ENCODE measurements around the gene NME2.
A peak's percentile ranks its signal among the peaks of the same experiment; 100 is the strongest.
"Not testable (repeated sequence)": the region's sequence is repeated elsewhere in the genome, so short reads cannot be mapped to it uniquely, and the experiment has no call there.

The NME2 gene

GRCh38 chr17:51120739-51121619 lies 45.2 kb upstream of the NME2 start, which contains the start of gene SPAG9:
TSS of gene SPAG9 (minus strand) at chr17:51120868. CDS start at chr17:51120656, 212 bp downstream.
- peaks cover 27 to 36% of the 10 kb centered on the region in 2 experiments for H3K4me1 ChIP-seq (ENCODE audit: control insufficient read depth in 1 of 2, insufficient read depth in 1 of 2, low read depth in 1 of 2, low read length in 1 of 2)
- no peaks in the 10 kb centered on the region for H3K27me3 ChIP-seq
- H3K4me3 ChIP-seq (ENCODE audit: low read depth in 1 of 2, low read length in 1 of 2), result peak within 1 kb of the TSS; percentile 97 to 98
- peak; percentile 19 for TF ChIP-seq CTCF (IDR thresholded peaks at IDR 0.05)
- H3K9me3 ChIP-seq, result no peaks in the 10 kb centered on the region
- H3K27ac ChIP-seq, result peak within 1 kb of the TSS; percentile 100
- H3K36me3 ChIP-seq, result no peaks in the 10 kb centered on the region

- peaks cover 27 to 36% of the 10 kb centered on the region in 2 experiments for H3K4me1 ChIP-seq (ENCODE audit: control insufficient read depth in 1 of 2, insufficient read depth in 1 of 2, low read depth in 1 of 2, low read length in 1 of 2)
- TF ChIP-seq CTCF (IDR thresholded peaks at IDR 0.05), result peak; percentile 15
- H3K4me3 ChIP-seq (ENCODE audit: low read depth in 1 of 2, low read length in 1 of 2), result peak overlapping the region; percentile 69 to 81
- no peaks in the 10 kb centered on the region for H3K27me3 ChIP-seq
- no peaks in the 10 kb centered on the region for H3K9me3 ChIP-seq
- H3K36me3 ChIP-seq, result no peaks in the 10 kb centered on the region
- peak overlapping the region; percentile 100 for H3K27ac ChIP-seq
Measured at GRCh38 chr17:51121620-51122472, 44.4 kb upstream of the NME2 start.

DNA sequence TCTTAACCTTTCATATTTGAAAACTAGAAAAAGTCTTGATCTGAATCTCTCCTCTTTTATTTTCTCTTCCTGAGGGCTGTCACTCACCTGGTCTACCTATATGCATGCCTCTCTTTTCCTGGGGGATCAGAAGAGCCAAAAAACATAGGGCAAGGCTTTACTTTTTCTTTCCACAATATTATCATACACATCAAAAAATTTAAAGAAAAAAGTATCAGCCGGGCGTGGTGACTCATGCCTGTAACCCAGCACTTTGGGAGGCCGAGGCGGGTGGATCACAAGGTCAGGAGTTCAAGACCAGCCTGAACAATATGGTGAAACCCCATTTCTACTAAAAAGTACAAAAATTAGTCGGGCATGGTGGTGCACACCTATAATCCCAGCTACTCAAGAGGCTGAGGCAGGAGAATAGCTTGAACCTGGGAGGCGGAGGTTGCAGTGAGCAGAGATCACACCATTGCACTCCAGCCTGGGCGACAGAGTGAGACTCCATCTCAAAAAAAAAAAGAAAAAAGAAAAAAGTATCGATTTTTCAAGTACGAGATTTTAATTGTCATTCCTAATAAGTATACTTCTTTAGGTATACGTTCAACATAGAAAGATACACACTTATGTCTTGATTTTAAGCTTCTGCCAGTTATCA lies 43.6 kb upstream of the NME2 start:
- H3K36me3 ChIP-seq, H3K9me3 ChIP-seq, H3K27me3 ChIP-seq: not testable (repeated sequence)
- Histone ChIP-seq H3K4me3 (ENCODE audit: low read depth in 1 of 2, low read length in 1 of 2) (peak overlapping the region in 1 of 2 experiments; percentile 81), H3K27ac (peak overlapping the region; percentile 100), H3K4me1 (ENCODE audit: control insufficient read depth in 1 of 2, insufficient read depth in 1 of 2, low read depth in 1 of 2, low read length in 1 of 2) (peaks cover 27 to 36% of the 10 kb centered on the region in 2 experiments)

DNA sequence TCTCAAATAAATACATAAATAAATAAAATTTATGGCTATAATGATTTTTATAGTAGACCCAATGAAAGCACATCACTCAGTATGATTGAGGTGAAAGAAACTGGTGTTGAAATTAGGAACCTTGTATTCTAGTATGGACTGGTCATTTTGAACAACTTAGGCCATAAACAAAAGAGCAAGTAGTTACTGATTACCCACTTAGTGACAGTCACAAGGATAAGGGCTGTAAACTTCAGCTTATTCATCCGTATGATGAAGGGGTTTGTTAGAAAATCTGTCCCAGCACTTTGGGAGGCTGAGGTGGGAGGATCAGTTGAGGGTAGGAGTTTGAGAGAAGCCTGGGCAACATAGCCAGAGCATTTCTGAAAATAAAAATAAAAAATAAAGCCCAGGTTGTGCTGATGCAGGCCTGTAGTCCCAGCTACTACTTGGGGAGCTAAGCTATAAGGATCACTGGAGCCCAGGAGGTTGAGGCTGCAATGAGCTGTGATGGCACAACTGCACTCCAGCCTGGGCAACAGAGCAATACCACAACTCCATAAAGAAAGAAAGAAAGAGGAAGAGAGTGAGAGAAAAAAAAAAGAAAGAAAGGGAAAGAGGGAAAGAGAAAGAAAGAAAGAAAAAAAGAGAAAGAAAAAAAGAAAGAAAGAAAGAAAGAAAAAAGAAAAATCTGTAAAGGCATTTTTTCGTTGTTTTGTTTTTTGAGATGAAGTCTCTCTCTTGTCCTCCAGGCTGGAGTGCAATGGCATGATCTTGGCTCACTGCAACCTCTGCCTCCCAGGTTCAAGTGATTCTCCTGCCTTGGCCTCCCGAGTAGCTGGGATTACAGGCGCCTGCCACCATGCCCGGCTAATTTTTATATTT lies 41.3 kb upstream of the NME2 start:
- no peak overlapping the region for H3K4me3 ChIP-seq (ENCODE audit: low read depth in 1 of 2, low read length in 1 of 2)
- no peak overlapping the region for H3K27ac ChIP-seq
- TF ChIP-seq CTCF (IDR thresholded peaks at IDR 0.05), result no peak
- no peaks in the 10 kb centered on the region for H3K36me3 ChIP-seq
- peaks cover 13 to 16% of the 10 kb centered on the region in 2 experiments for H3K4me1 ChIP-seq (ENCODE audit: control insufficient read depth in 1 of 2, insufficient read depth in 1 of 2, low read depth in 1 of 2, low read length in 1 of 2)
- no peaks in the 10 kb centered on the region for H3K9me3 ChIP-seq
- no peaks in the 10 kb centered on the region for H3K27me3 ChIP-seq

- TF ChIP-seq CTCF (IDR thresholded peaks at IDR 0.05), result no peak
- Histone ChIP-seq H3K36me3 (no peaks in the 10 kb centered on the region), H3K9me3 (no peaks in the 10 kb centered on the region), H3K4me3 (ENCODE audit: low read depth in 1 of 2, low read length in 1 of 2) (no peak overlapping the region), H3K27me3 (no peaks in the 10 kb centered on the region), H3K4me1 (ENCODE audit: control insufficient read depth in 1 of 2, insufficient read depth in 1 of 2, low read depth in 1 of 2, low read length in 1 of 2) (no peaks in the 10 kb centered on the region), H3K27ac (no peak overlapping the region)
Measured at GRCh38 chr17:51128076-51128475, 38.1 kb upstream of the NME2 start.
